DMS 273 treated with DMSO at 0.1 percent for 48 hours (cell line): ENCODE data around the gene PTH2R.
"Not testable (repeated sequence)": the region's sequence is repeated elsewhere in the genome, so short reads cannot be mapped to it uniquely, and the experiment has no call there.

Experiments used
- DNase-seq: peaks from one replicate; lab custom pipeline; 2025; lab: John Stamatoyannopoulos, UW

PTH2R gene

GRCh38 chr2:208392300-208392699 lies 14.3 kb upstream of the PTH2R start:
- DNase-seq: no peak

GRCh38 chr2:208396796-208397195 lies 9.8 kb upstream of the PTH2R start:
- DNase-seq: not testable (repeated sequence)

GRCh38 chr2:208399201-208399600 lies 7.4 kb upstream of the PTH2R start:
- no peak for DNase-seq

- peak; percentile 4 for DNase-seq
These were observed 1.1 kb downstream of the PTH2R start for GRCh38 chr2:208407667-208408066.

- no peak for DNase-seq
These were observed 7.3 kb downstream of the PTH2R start for GRCh38 chr2:208413931-208414330.

GRCh38 chr2:208415255-208415654 lies 8.7 kb downstream of the PTH2R start:
- no peak for DNase-seq

GRCh38 chr2:208415897-208416296 lies 9.3 kb downstream of the PTH2R start:
- no peak for DNase-seq

GRCh38 chr2:208426412-208427045 lies 19.9 kb downstream of the PTH2R start:
- DNase-seq: no peak

GRCh38 chr2:208437755-208438154 lies 31.2 kb downstream of the PTH2R start:
- DNase-seq: no peak

GRCh38 chr2:208440716-208441115 lies 34.1 kb downstream of the PTH2R start:
- DNase-seq: no peak

GRCh38 chr2:208441951-208442350 lies 35.4 kb downstream of the PTH2R start:
- no peak for DNase-seq

- DNase-seq: not testable (repeated sequence)
These were observed 40.9 kb downstream of the PTH2R start for GRCh38 chr2:208447447-208447846.

- no peak for DNase-seq
These were observed 44.5 kb downstream of the PTH2R start for GRCh38 chr2:208451061-208451460.

GRCh38 chr2:208454861-208455260 lies 48.3 kb downstream of the PTH2R start:
- no peak for DNase-seq

GRCh38 chr2:208463721-208464120 lies 57.1 kb downstream of the PTH2R start:
- no peak for DNase-seq

- no peak for DNase-seq
These were observed 57.6 kb downstream of the PTH2R start for GRCh38 chr2:208464205-208464604.

- DNase-seq: peak; percentile 19
These were observed 59.7 kb downstream of the PTH2R start for GRCh38 chr2:208466151-208466919.

GRCh38 chr2:208466920-208467298 lies 60.3 kb downstream of the PTH2R start:
- no peak for DNase-seq

- DNase-seq: no peak
These were observed 61.0 kb downstream of the PTH2R start for GRCh38 chr2:208467564-208467963.

- no peak for DNase-seq
These were observed 71.1 kb downstream of the PTH2R start for GRCh38 chr2:208477741-208478140.

- DNase-seq: no peak
These were observed 72.8 kb downstream of the PTH2R start for GRCh38 chr2:208479342-208479741.

GRCh38 chr2:208481945-208482344 lies 75.4 kb downstream of the PTH2R start:
- DNase-seq: not testable (repeated sequence)

- DNase-seq: not testable (repeated sequence)
These were observed 75.9 kb downstream of the PTH2R start for GRCh38 chr2:208482453-208483015.
